OCI-LY3 (cell line): Measurements from ENCODE around the gene EPHA8.

ENCODE experiments used
- H2AFZ ChIP-seq: fragments of 200-600, 300-600 bp; shearing (Covaris generic); 2 replicates; pipeline ENCODE4 v1.6.0; 2014; ENCODE audit warnings: antibody characterized with exemption, low read depth, low read length
- H3K27ac ChIP-seq: fragments of 200-600, 300-600 bp; sonication (generic); 2 replicates; pipeline ENCODE4 v1.5.1; 2014; ENCODE audit warnings: mild to moderate bottlenecking, low read length, moderate library complexity, mixed read lengths
- H3K27me3 ChIP-seq: fragments of 200-600, 300-600 bp; sonication (generic); 2 replicates; pipeline ENCODE4 v1.6.1; 2014; ENCODE audit warnings: low read depth, low read length, mixed read lengths
- H3K36me3 ChIP-seq: fragments of 200-600, 300-600 bp; sonication (generic); replicated peaks from 2 replicates; pipeline ENCODE3; 2014; ENCODE audit warnings: low read depth, low read length, mixed read lengths
- H3K4me1 ChIP-seq: fragments of 300-600, 200-600 bp; sonication (generic); 2 replicates; pipeline ENCODE4 v1.6.1; 2014; ENCODE audit warnings: low read length, mixed read lengths
- H3K4me2 ChIP-seq: fragments of 200-600, 300-600 bp; sonication (generic); 2 replicates; pipeline ENCODE4 v1.6.1; 2014; ENCODE audit warnings: low read length, mixed read lengths
- H3K4me3 ChIP-seq: fragments of 300-600, 200-600 bp; sonication (generic); 2 replicates; pipeline ENCODE4 v1.5.1; 2014; ENCODE audit warnings: antibody characterized with exemption, mild to moderate bottlenecking, low read length, moderate library complexity
- H3K79me2 ChIP-seq: fragments of 300-600, 200-600 bp; shearing (Covaris generic); 2 replicates; pipeline ENCODE4 v1.6.1; 2014; ENCODE audit warnings: mild to moderate bottlenecking, low read length, mixed read lengths
- H3K9ac ChIP-seq: fragments of 300-600, 200-600 bp; shearing (Covaris generic); 2 replicates; pipeline ENCODE4 v1.6.0; 2014; ENCODE audit warnings: mild to moderate bottlenecking, low read length, moderate library complexity
- H3K9me3 ChIP-seq: fragments of 200-600, 300-600 bp; shearing (Covaris generic); 2 replicates; pipeline ENCODE4 v1.6.1; 2014; ENCODE audit warnings: low read length, mixed read lengths; ENCODE audit not compliant: insufficient read depth
- H4K20me1 ChIP-seq: fragments of 200-600, 300-600 bp; sonication (generic); 2 replicates; pipeline ENCODE4 v1.6.1; 2016; ENCODE audit warnings: low read length, mixed read lengths; ENCODE audit not compliant: insufficient read depth
- CTCF ChIP-seq: fragments of 200-600, 300-600 bp; sonication (generic); IDR thresholded peaks from 2 replicates; pipeline ENCODE4 v1.5.1; 2014; ENCODE audit warnings: antibody characterized with exemption, low read length, low read depth
- EZH2phosphoT487 ChIP-seq: fragments of 200-600 bp; shearing (Covaris generic); IDR thresholded peaks from 2 replicates; pipeline ENCODE4 v1.6.1; 2018; ENCODE audit warnings: antibody characterized with exemption, mixed run types, low read depth

EPHA8 gene

DNA sequence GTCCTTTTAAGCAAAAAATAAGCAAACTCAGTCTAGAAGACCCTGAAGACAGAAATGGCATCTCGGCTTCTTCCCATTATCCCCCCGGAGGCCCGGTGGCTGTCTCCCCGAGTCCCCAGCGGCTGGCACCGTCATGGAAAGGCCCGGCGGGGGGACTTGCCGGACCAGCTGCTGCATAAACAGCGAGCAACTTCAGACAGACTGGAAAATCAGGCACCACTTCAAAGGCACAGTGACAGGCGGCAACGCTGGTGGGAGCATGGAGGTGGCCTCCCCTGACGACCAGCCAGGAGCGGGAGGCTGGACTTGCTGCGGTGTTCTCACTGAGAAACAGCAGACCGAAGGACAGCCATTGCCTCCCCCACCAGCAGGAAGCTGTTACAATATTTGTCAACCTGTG lies 54.8 kb downstream of the EPHA8 start:
- no peaks in the 10 kb centered on the region; the same call in 1 of the 2 replicates for H3K27me3 ChIP-seq
- H3K36me3 ChIP-seq = no peaks in the 10 kb centered on the region
- no peaks in the 10 kb centered on the region for H3K4me1 ChIP-seq
- H3K27ac ChIP-seq = no peak overlapping the region
- H3K9ac ChIP-seq = no peak overlapping the region
- TF ChIP-seq CTCF (no peak), EZH2phosphoT487 (no peak)
- no peaks in the 10 kb centered on the region for H4K20me1 ChIP-seq
- H3K9me3 ChIP-seq = no peaks in the 10 kb centered on the region
- H3K79me2 ChIP-seq = no peaks in the 10 kb centered on the region
- no peak overlapping the region for H3K4me3 ChIP-seq
- H2AFZ ChIP-seq = no peak overlapping the region
- H3K4me2 ChIP-seq = no peak overlapping the region

GRCh38 chr1:22619252-22619651 lies 56.0 kb downstream of the EPHA8 start:
- no peaks in the 10 kb centered on the region for H3K9me3 ChIP-seq
- H3K79me2 ChIP-seq = no peaks in the 10 kb centered on the region
- no peak overlapping the region for H3K9ac ChIP-seq
- no peaks in the 10 kb centered on the region for H3K36me3 ChIP-seq
- no peak overlapping the region for H3K27ac ChIP-seq
- TF ChIP-seq EZH2phosphoT487 (no peak), CTCF (no peak)
- no peak overlapping the region for H2AFZ ChIP-seq
- no peaks in the 10 kb centered on the region for H3K4me1 ChIP-seq
- H3K4me2 ChIP-seq = no peak overlapping the region
- H4K20me1 ChIP-seq = no peaks in the 10 kb centered on the region
- H3K27me3 ChIP-seq = no peaks in the 10 kb centered on the region; the same call in 1 of the 2 replicates
- no peak overlapping the region for H3K4me3 ChIP-seq

GRCh38 chr1:22619798-22620197 lies 56.5 kb downstream of the EPHA8 start:
- TF ChIP-seq CTCF (no peak), EZH2phosphoT487 (no peak)
- Histone ChIP-seq H3K36me3 (no peaks in the 10 kb centered on the region), H3K9me3 (no peaks in the 10 kb centered on the region), H3K4me1 (no peaks in the 10 kb centered on the region), H3K9ac (no peak overlapping the region), H4K20me1 (no peaks in the 10 kb centered on the region), H3K4me3 (no peak overlapping the region), H2AFZ (no peak overlapping the region), H3K4me2 (no peak overlapping the region), H3K79me2 (no peaks in the 10 kb centered on the region), H3K27ac (no peak overlapping the region), H3K27me3 (no peaks in the 10 kb centered on the region; the same call in 1 of the 2 replicates)

DNA sequence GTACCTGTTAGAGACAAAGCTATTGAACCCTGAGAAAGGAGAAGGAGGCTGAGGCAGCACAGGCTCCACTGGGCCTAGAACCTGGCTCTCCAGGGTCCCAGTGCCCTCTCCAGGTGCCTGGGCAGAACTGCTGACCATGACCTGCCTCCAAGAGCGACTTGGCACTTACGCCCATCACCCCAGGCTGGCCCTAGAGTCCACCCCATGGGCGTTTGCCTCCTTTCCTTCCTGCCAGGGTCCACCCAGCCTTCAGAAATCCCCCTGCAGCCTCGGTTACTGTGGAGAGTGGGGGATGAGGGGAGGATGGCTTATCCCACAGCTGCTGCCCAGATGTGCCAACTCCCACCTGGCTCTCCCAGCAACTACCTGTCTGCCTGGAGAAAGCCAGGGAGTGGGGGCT lies 58.5 kb downstream of the EPHA8 start:
- no peak overlapping the region for H3K4me2 ChIP-seq
- H3K36me3 ChIP-seq = no peaks in the 10 kb centered on the region
- TF ChIP-seq CTCF (no peak), EZH2phosphoT487 (no peak)
- no peaks in the 10 kb centered on the region for H3K4me1 ChIP-seq
- no peaks in the 10 kb centered on the region for H3K79me2 ChIP-seq
- no peaks in the 10 kb centered on the region for H4K20me1 ChIP-seq
- no peak overlapping the region for H3K27ac ChIP-seq
- no peak overlapping the region for H2AFZ ChIP-seq
- no peak overlapping the region for H3K4me3 ChIP-seq
- no peaks in the 10 kb centered on the region for H3K9me3 ChIP-seq
- H3K9ac ChIP-seq = no peak overlapping the region
- no peaks in the 10 kb centered on the region for H3K27me3 ChIP-seq
